Adipose tissue (tissue), 3 donors: ENCODE measurements around the gene GRB14. TPM values are rescaled to one million over a fixed set of nuclear protein-coding genes. Genes with fewer than 3 reads are reported as not detected.
"Not testable (repeated sequence)": the region's sequence is repeated elsewhere in the genome, so short reads cannot be mapped to it uniquely, and the experiment has no call there.

Experiments used
- H3K27ac ChIP-seq: one replicate; pipeline ENCODE4 v1.5.1; 2013; ENCODE audit warnings: low read depth, low read length
- WGBS, 3 donors: extraction: QIAGEN DNeasy Blood & Tissue Kit; methylation state at CpG; one replicate each; pipeline ENCODE4 v1.1.7; 2013; 5-methylcytosine and 5-hydroxymethylcytosine counted together
- polyA plus RNA-seq, 3 donors: library from polyadenylated mRNA; stranded (reverse); fragments of 200-250 nt; gene quantifications; one replicate each; pipeline ENCODE4 v1.2.3, GENCODE V29; 2013
- donor health status: healthy with polysubstance abuse.
- donor health status: Bipolar disorder and iron deficiency.
- donor health status: healthy.

The GRB14 gene
- polyA plus RNA-seq, result 1 to 10 TPM; 2.8 to 4.6 (median 3.0) TPM

GRCh38 chr2:164620873-164621763 lies at the start of gene GRB14:
Gene GRB14 (minus strand): TSS chr2:164621482. CDS start chr2:164621309, 173 bp downstream.
- WGBS, 3 donors, result 0 to 1% (median 1%) methylated on average over 67 to 94 of the region's 96 CpGs
- no peak within 1 kb of the TSS for H3K27ac ChIP-seq

- H3K27ac ChIP-seq, result no peak overlapping the region
Observed at GRCh38 chr2:164669291-164669690, 48.0 kb upstream of the GRB14 start.

DNA sequence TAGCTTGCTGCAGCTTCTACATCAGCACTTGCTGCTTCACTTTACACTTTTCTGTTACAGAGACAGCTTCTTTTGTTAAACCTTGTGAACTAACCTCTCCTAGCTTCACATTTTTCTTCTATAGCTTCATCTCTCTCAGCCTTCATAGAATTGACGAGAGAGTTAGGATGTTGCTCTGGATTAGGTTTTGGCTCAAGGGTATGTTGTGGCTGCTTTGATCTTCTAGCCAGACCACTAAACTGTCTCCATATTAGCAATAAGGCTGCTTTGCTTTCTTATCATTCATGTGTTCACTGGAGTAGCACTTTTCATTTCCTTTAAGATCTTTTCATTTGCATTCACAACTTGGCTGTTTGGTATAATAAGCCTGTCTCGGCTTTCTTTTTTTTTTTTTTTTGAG lies 46.3 kb upstream of the GRB14 start:
- H3K27ac ChIP-seq, result no peak overlapping the region
- WGBS, 3 donors, result 80 to 92% (median 81%) methylated on average over 2 of the region's 2 CpGs

DNA sequence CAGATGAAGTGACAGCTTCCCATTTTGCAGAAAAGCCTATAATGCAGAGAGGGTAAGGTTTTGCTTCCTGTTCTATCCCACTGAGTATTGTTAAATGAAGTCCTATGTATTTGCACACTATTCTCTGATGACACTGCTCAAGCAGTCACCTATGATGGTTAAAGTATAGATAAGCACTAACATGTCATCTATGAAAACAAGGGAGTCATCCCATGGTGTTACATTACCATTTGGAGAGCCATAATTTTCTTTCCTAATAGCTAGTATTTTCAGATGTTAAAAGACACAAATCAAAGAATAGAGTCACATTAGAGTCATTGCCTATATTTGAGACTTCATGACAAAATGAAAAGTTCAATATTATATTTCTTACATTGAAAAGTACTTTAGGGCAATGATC lies 42.8 kb upstream of the GRB14 start:
- no peak overlapping the region for H3K27ac ChIP-seq

DNA sequence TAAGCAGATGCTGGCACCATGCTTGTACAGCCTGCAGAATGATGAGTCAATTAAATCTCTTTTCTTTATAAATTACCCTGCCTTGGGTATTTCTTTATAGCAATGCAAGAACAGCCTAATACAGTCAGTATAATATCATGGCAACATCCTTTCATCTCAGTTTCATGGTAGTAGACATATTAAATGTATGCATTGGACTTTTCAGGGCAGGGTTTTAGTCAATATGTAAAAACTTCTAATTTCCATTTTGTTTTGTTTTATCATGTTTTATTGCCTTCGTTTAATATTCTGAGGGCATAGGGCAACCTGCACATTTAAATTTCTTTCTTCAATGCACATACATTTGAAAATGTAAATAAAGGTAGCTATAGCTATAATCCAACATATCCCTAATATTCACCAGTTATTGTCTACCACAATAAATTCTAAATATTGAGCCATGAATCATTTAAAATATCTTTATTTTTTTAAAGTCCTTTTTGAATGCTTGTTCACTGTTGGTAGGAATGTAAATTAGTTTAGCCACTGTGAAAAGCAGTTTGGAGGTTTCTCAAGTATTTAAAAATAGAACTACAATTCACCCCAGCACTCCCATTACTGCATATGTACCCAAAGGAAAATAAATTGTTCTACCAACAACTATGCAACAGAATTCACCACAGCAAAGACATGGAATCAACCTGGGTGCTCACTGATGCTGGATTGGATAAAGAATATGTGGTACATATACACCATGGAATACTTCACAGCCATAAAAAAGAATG lies 41.8 kb upstream of the GRB14 start:
- no peak overlapping the region for H3K27ac ChIP-seq
- WGBS, 3 donors, result 90 to 93% (median 93%) methylated on average over 1 of the region's 1 CpG

- no peak overlapping the region for H3K27ac ChIP-seq
- 63 to 95% (median 74%) methylated on average over 1 of the region's 1 CpG for WGBS, 3 donors
Observed at GRCh38 chr2:164662066-164662465, 40.8 kb upstream of the GRB14 start.

- no peak overlapping the region for H3K27ac ChIP-seq
Observed at GRCh38 chr2:164661349-164661748, 40.1 kb upstream of the GRB14 start.

DNA sequence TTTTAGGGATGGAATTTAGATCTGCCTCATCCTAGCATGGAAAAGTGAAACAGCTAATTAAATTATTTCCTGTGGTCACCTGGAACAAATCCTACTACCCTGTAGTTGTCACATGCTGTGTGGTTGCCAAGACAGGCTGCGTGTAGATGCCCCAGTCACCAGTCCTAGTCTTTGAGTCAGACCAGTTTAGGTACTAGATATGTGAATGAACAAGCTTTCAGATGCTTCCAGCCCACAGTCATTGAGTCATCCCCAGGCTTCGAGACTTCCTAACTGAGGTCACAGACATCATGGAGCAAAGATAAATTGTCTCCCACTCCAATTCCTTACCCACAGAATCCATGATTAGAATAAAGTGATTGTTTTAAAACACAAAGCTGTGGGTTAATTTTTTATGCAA lies 35.8 kb upstream of the GRB14 start:
- WGBS, 3 donors, result 88 to 97% (median 93%) methylated on average over 2 of the region's 2 CpGs
- H3K27ac ChIP-seq, result no peak overlapping the region

GRCh38 chr2:164655750-164656149 lies 34.5 kb upstream of the GRB14 start:
- no peak overlapping the region for H3K27ac ChIP-seq
- WGBS, 3 donors, result 85 to 95% (median 92%) methylated on average over 2 of the region's 2 CpGs

DNA sequence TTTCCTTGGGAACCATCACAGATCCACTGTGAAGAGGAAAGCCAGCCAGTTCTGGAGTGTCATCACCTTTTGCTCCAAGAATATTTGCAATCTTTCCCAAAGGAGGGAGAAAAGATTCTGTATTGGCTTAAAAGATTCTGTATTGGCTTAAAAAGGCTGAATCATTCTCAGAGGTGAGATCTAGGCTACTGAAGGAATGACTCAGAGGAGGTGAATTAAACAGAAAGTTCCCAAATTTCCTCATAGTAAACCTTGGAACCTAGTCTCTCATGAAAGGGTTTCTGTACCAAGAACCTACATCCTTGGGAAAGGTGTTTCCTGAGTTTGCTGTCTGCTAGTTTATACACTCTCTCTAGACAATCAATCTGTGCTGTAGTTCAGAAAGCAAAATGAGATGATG lies 34.1 kb upstream of the GRB14 start:
- no peak overlapping the region for H3K27ac ChIP-seq

GRCh38 chr2:164651361-164651760 lies 30.1 kb upstream of the GRB14 start:
- 67 to 72% (median 71%) methylated on average over 1 of the region's 1 CpG for WGBS, 3 donors
- H3K27ac ChIP-seq, result no peak overlapping the region

GRCh38 chr2:164644036-164644700 lies 22.9 kb upstream of the GRB14 start:
- 94 to 96% (median 95%) methylated on average over 1 of the region's 1 CpG for WGBS, 3 donors
- no peak overlapping the region for H3K27ac ChIP-seq

DNA sequence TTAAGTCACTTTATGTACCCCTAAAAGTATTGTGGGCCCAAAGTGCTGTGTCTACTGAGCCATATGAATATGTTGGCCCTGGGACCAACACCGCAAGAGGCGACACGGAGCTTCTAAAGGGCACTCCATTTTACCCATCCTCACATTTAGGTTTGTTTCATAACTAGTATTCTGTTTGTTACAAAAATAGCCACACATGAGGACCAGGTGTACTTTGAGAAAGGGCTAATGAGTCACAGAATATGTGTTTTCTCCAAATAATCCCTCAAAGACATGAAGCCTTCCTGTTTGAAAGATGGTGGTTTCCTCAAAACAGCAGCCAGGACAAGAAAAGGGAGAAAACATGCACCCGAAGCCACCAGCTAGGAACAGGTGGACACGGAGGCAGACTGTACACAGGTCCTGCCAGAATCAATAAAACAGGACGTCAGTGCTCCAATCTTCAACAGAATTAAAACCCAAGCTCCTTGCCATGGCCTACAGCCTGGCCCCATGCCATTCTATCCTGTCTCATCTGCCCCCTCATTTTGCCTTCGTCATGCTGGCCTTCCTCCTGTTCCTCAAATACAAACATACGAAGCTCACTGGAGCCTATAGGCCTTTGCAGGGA lies 21.8 kb upstream of the GRB14 start:
- WGBS, 3 donors, result 68 to 91% (median 87%) methylated on average over 8 of the region's 8 CpGs
- H3K27ac ChIP-seq, result no peak overlapping the region

DNA sequence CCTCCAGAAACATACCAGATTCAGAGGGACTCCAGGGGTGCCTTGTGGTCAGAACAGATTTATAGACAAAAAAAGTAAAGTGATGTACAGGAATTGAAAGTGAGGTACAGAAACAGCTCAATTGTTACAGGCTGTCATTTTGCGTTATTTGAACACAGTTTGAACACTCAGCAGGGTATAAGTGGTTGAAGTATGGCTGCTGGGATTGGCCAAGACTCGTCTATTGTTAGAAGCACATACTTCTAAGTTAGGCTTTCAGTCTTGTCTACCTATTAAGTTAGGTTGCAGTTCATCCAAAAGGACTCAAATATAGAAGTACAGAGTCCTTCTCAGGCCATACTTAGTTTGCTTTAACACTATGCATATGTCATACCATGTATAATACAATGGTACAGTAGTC lies 21.0 kb upstream of the GRB14 start:
- WGBS, 3 donors, result 80 to 97% (median 89%) methylated on average over 2 of the region's 2 CpGs
- H3K27ac ChIP-seq, result no peak overlapping the region

DNA sequence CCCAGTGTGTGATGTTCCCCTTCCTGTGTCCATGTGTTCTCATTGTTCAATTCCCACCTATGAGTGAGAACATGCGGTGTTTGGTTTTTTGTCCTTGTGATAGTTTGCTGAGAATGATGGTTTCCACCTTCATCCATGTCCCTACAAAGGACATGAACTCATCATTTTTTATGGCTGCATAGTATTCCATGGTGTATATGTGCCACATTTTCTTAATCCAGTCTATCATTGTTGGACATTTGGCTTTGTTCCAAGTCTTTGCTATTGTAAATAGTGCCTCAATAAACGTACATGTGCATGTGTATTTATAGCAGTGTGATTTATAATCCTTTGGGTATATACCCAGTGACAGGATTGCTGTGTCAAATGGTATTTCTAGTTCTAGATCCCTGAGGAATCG lies 7.0 kb upstream of the GRB14 start:
- WGBS, 3 donors, result 65 to 75% (median 71%) methylated on average over 2 of the region's 3 CpGs

DNA sequence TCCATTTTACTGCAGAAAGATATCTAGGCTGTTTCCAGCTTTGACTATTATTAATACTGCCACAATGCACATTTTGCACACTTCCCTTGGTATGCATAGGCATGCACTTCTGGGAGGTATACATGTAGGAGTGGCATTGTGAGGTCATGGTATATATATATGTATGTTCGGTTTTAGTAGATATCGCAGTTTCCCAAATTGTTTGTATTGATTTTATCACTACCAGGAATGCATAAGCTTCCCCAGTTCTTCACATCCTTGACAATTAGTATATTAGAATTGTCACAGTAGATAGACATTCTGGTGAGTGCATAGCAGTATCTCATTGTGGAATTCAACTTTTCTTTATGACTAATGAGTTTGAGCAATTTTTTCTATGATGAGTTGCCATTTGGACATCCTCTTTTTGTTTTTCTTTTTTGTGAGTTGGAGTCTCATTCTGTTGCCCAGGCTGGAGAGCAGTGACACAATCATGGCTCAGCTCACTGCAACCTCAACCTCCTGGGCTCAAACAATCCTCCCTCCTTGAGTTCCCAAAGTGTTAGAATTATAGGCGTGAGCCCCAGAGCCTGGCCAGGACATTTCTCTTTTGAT lies 4.2 kb upstream of the GRB14 start:
- WGBS, 3 donors, result 90 to 97% (median 90%) methylated on average over 3 of the region's 3 CpGs
- no peak overlapping the region for H3K27ac ChIP-seq

More for the DNA sequence above, 7.0 kb upstream of the GRB14 start:
- not testable (repeated sequence) for H3K27ac ChIP-seq

DNA sequence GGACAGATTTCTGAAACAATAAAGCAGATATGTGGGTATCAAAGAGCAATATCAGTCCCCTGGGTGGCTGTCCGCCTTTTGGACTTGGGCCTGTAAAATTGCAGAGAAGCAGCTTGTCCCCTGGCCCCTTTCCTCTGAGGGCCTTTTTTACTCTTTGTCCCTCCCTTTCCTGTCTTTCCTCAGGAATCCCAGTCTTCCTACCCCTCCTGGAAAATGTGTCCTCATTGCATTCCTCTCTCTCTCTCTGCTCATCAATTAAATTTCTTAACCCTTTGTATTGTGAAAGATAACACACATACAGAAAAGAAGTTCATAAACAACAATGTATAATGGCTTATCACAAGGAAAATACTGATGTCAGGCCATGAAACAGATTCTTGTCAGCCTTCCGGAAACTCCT lies 3.0 kb upstream of the GRB14 start:
- WGBS, 3 donors, result 64 to 75% (median 71%) methylated on average over 2 of the region's 2 CpGs
- no peak overlapping the region for H3K27ac ChIP-seq

DNA sequence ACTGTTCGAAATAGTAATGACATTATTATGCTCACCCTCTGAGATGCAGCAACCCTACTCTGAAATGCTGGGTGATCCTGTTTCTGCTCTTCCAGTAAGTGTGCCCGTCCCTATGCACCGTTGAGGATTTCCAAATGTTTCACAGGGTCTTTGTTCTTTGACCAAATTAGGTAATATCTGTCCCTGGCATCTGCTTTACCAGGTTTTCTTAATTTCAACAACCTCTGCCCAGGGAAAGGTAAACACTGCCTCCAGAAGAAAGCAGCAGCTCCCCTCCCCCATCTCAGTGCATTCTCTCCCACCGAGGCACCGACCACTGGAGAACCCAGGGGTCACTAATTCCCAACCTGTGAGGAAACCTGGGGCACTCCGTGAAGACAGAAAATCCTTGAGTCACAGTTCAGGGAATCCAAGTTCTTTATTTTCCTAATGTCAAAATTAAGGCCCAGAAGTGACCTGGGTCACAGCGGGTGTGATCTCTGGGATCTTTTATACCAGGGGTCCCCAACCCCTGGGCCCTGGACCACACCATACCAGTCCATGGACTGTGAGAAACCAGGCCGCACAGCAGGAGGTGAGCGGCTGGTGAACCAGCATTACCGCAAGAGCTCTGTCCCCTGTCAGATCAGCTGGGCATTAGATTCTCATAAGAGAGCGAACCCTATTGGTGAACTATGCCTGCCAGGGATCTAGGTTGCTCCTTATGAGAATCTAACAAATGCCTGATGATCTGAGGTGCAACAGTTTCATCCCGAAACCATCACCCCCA lies 1.2 kb upstream of the GRB14 start:
- 81 to 85% (median 82%) methylated on average over 12 of the region's 12 CpGs for WGBS, 3 donors
- no peak overlapping the region for H3K27ac ChIP-seq
